ENCODE data around the gene CEP85. TPM values are rescaled to one million over a fixed set of nuclear protein-coding genes. Genes with fewer than 3 reads are reported as not detected.

The CEP85 gene
- total RNA-seq, 1 experiment from 2014 or later = 38.6 TPM

DNA sequence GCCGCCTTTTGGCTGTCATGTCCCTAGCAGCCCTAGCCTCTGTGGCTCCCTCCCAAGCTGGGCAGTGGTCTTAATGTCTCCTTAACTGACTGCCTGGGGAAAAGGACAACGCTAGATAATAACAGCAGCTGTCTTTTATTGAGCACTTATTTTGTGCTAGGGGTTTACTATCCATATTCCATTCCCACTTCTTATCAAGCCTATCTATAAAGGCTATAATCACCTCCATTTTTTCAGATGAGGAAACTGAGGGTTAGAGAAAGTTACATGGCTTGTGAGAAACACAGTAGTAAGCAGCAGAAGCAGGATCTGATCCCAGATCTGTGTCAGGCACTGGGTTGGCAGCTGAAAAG lies 52.0 kb downstream of the CEP85 start:
- Histone ChIP-seq H3K9me3 (ENCODE audit: control insufficient read depth, low read depth, low read length) (no peaks in the 10 kb centered on the region), H2AK5ac (ENCODE audit: insufficient read length, low read length) (no peak overlapping the region), H3K4me1 (ENCODE audit: insufficient read depth, low read length) (peaks cover 8% of the 10 kb centered on the region; the same call in 1 of the 2 replicates), H3K79me2 (ENCODE audit: insufficient read depth, low read length) (no peaks in the 10 kb centered on the region), H4K5ac (ENCODE audit: insufficient read length, low read depth, low read length) (no peak overlapping the region), H3K4ac (ENCODE audit: low read depth, low read length) (no peak overlapping the region), H4K91ac (ENCODE audit: insufficient read length, low read depth, low read length) (no peak overlapping the region), H4K20me1 (ENCODE audit: control insufficient read depth, insufficient read depth, insufficient read length) (peaks cover 2% of the 10 kb centered on the region), H3K79me1 (ENCODE audit: insufficient read depth, low read depth, low read length, poor library complexity, severe bottlenecking) (no peaks in the 10 kb centered on the region), H3K56ac (ENCODE audit: insufficient read length, low read depth, low read length) (no peak overlapping the region), H3K18ac (ENCODE audit: insufficient read length, low read depth, low read length) (no peak overlapping the region), H3K27ac (ENCODE audit: insufficient read length, low read depth, low read length) (no peak overlapping the region), H3K4me2 (ENCODE audit: insufficient read depth, insufficient read length, low read length) (no peak overlapping the region), H3T11ph (ENCODE audit: low read length) (no peak overlapping the region), H2BK120ac (ENCODE audit: low read depth, low read length, poor library complexity, severe bottlenecking) (no peak overlapping the region), H2BK15ac (ENCODE audit: low read depth, low read length) (no peak overlapping the region), H2BK12ac (ENCODE audit: insufficient read length, low read depth, low read length) (no peak overlapping the region), H4K8ac (replicated peaks; ENCODE audit: insufficient read length, low read depth, low read length) (no peak overlapping the region), H3K23me2 (ENCODE audit: insufficient read length, low read depth, low read length, poor library complexity, severe bottlenecking) (no peaks in the 10 kb centered on the region), H3K23ac (ENCODE audit: insufficient read length, low read depth, low read length) (no peak overlapping the region), H3K14ac (ENCODE audit: insufficient read depth, low read length) (no peak overlapping the region), H3K27me3 (ENCODE audit: insufficient read depth, low read length) (no peaks in the 10 kb centered on the region), H3K9ac (ENCODE audit: extremely low read depth, insufficient read length, low read length) (no peak overlapping the region), H2BK5ac (ENCODE audit: insufficient read length, low read length) (no peak overlapping the region), H2AFZ (ENCODE audit: low read length) (no peak overlapping the region), H2BK20ac (ENCODE audit: low read depth, low read length, poor library complexity, severe bottlenecking) (no peak overlapping the region)
- TF ChIP-seq, protein P1, sequence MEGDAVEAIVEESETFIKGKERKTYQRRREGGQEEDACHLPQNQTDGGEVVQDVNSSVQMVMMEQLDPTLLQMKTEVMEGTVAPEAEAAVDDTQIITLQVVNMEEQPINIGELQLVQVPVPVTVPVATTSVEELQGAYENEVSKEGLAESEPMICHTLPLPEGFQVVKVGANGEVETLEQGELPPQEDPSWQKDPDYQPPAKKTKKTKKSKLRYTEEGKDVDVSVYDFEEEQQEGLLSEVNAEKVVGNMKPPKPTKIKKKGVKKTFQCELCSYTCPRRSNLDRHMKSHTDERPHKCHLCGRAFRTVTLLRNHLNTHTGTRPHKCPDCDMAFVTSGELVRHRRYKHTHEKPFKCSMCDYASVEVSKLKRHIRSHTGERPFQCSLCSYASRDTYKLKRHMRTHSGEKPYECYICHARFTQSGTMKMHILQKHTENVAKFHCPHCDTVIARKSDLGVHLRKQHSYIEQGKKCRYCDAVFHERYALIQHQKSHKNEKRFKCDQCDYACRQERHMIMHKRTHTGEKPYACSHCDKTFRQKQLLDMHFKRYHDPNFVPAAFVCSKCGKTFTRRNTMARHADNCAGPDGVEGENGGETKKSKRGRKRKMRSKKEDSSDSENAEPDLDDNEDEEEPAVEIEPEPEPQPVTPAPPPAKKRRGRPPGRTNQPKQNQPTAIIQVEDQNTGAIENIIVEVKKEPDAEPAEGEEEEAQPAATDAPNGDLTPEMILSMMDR (conservative IDR thresholded peaks at IDR 0.05) = no peak
- Mint-ChIP-seq H3K27me3 (ENCODE audit: low read depth) (no peaks in the 10 kb centered on the region; the same call in 1 of the 2 replicates), H3K36me3 (ENCODE audit: insufficient read depth in 1 of 3, low read depth in 3 of 3) (peaks cover 6 to 11% (median 9%) of the 10 kb centered on the region in 3 experiments; a peak in 6 of 7 replicates), H3K9me3 (no peaks in the 10 kb centered on the region; a peak in 1 of 5 replicates), H3K4me1 (peaks cover 48 to 53% of the 10 kb centered on the region in 2 experiments), H3K27ac (no peak overlapping the region), H3K4me3 (no peak overlapping the region; a peak in 1 of 5 replicates)
- no peak for DNase-seq
- no CpG with 5 or more reads among the region's 2 CpGs for WGBS (ENCODE audit: extremely low coverage, insufficient read length, low lambda C conversion rate)
